HFFc6 (cell line): ENCODE data around the gene BBS9. TPM values are rescaled to one million over a fixed set of nuclear protein-coding genes. Genes with fewer than 3 reads are reported as not detected.

Experiments
- DNase-seq: peaks from one replicate; pipeline ENCODE4 v3.0.0-alpha.2; 2018
- H3K27ac Mint-ChIP-seq: 2 replicates; pipeline ENCODE4 v1.8.0; 2020; ENCODE audit warnings: mild to moderate bottlenecking, mixed read lengths
- H3K27me3 Mint-ChIP-seq: 2 replicates; pipeline ENCODE4 v1.8.0; 2021; ENCODE audit warnings: mild to moderate bottlenecking, moderate library complexity, mixed read lengths; ENCODE audit not compliant: insufficient read depth
- H3K36me3 Mint-ChIP-seq: 2 replicates; pipeline ENCODE4 v1.8.0; 2021; ENCODE audit warnings: low read depth, mixed read lengths
- H3K4me1 Mint-ChIP-seq: 2 replicates; pipeline ENCODE4 v1.8.0; 2020; ENCODE audit warnings: low read depth, mixed read lengths
- H3K4me3 Mint-ChIP-seq: 2 replicates; pipeline ENCODE4 v1.8.0; 2020; ENCODE audit warnings: mild to moderate bottlenecking, moderate library complexity, mixed read lengths
- H3K9me3 Mint-ChIP-seq: 2 replicates; pipeline ENCODE4 v1.8.0; 2020; ENCODE audit warnings: mild to moderate bottlenecking, mixed read lengths
- CTCF ChIP-seq: fragments of 200-600 bp; sonication (generic); IDR thresholded peaks from 2 replicates; pipeline ENCODE4 v1.5.0; 2021; ENCODE audit warnings: antibody characterized with exemption, mild to moderate bottlenecking
- total RNA-seq, 6 experiments: library from RNA; stranded (reverse); fragmentation: NEBNext Ultra II Directional; extraction: Animal tissue kit (Norgen Biotek cat#: 25700); gene quantifications; 2 replicates in 1 of 6; 3 replicates in 5 of 6; pipeline ENCODE4 v1.2.3, GENCODE V29; 2021

Gene BBS9
- total RNA-seq, 6 experiments from 2014 or later = 10.6 to 13.0 (median 12.1) TPM

GRCh38 chr7:33503014-33503413 is 373.6 kb downstream of the BBS9 start:
- H3K9me3 Mint-ChIP-seq = no peaks in the 10 kb centered on the region
- no peaks in the 10 kb centered on the region for H3K36me3 Mint-ChIP-seq
- no peak overlapping the region for H3K4me3 Mint-ChIP-seq
- no peak overlapping the region for H3K27ac Mint-ChIP-seq
- TF ChIP-seq CTCF = no peak
- peaks cover 11% of the 10 kb centered on the region for H3K4me1 Mint-ChIP-seq
- no peak for DNase-seq
- H3K27me3 Mint-ChIP-seq = no peaks in the 10 kb centered on the region

GRCh38 chr7:33503736-33504135 is 374.4 kb downstream of the BBS9 start:
- H3K36me3 Mint-ChIP-seq = no peaks in the 10 kb centered on the region
- H3K4me3 Mint-ChIP-seq = no peak overlapping the region
- no peak for TF ChIP-seq CTCF
- no peaks in the 10 kb centered on the region for H3K27me3 Mint-ChIP-seq
- H3K4me1 Mint-ChIP-seq = peaks cover 11% of the 10 kb centered on the region
- no peak for DNase-seq
- no peak overlapping the region for H3K27ac Mint-ChIP-seq
- no peaks in the 10 kb centered on the region for H3K9me3 Mint-ChIP-seq

- peaks cover 11% of the 10 kb centered on the region for H3K4me1 Mint-ChIP-seq
- no peak overlapping the region for H3K4me3 Mint-ChIP-seq
- no peak for TF ChIP-seq CTCF
- H3K27me3 Mint-ChIP-seq = no peaks in the 10 kb centered on the region
- DNase-seq = no peak
- no peaks in the 10 kb centered on the region for H3K9me3 Mint-ChIP-seq
- no peaks in the 10 kb centered on the region for H3K36me3 Mint-ChIP-seq
- no peak overlapping the region for H3K27ac Mint-ChIP-seq
These were observed 374.9 kb downstream of the BBS9 start for GRCh38 chr7:33504266-33504665.

GRCh38 chr7:33509206-33509605 is 379.8 kb downstream of the BBS9 start:
- TF ChIP-seq CTCF = no peak
- DNase-seq = no peak
- no peaks in the 10 kb centered on the region for H3K4me1 Mint-ChIP-seq
- no peaks in the 10 kb centered on the region for H3K27me3 Mint-ChIP-seq
- H3K27ac Mint-ChIP-seq = no peak overlapping the region
- no peaks in the 10 kb centered on the region for H3K36me3 Mint-ChIP-seq
- no peak overlapping the region for H3K4me3 Mint-ChIP-seq
- H3K9me3 Mint-ChIP-seq = no peaks in the 10 kb centered on the region

GRCh38 chr7:33511778-33512177 is 382.4 kb downstream of the BBS9 start:
- no peak for DNase-seq
- Mint-ChIP-seq H3K4me1 (0 out of 2 replicates have a peak, but pooled peaks cover 4% of the 10 kb centered on the region), H3K36me3 (no peaks in the 10 kb centered on the region), H3K4me3 (no peak overlapping the region), H3K27me3 (no peaks in the 10 kb centered on the region), H3K27ac (no peak overlapping the region), H3K9me3 (no peaks in the 10 kb centered on the region)
- no peak for TF ChIP-seq CTCF

GRCh38 chr7:33516568-33516967 is 387.2 kb downstream of the BBS9 start:
- DNase-seq = no peak
- Mint-ChIP-seq H3K9me3 (no peaks in the 10 kb centered on the region), H3K4me1 (0 out of 2 replicates have a peak, but pooled peaks cover 4% of the 10 kb centered on the region), H3K27me3 (no peaks in the 10 kb centered on the region), H3K27ac (no peak overlapping the region), H3K4me3 (no peak overlapping the region), H3K36me3 (no peaks in the 10 kb centered on the region)
- TF ChIP-seq CTCF = no peak
